ENCODE results near the gene SMARCE1.

SMARCE1 gene

DNA sequence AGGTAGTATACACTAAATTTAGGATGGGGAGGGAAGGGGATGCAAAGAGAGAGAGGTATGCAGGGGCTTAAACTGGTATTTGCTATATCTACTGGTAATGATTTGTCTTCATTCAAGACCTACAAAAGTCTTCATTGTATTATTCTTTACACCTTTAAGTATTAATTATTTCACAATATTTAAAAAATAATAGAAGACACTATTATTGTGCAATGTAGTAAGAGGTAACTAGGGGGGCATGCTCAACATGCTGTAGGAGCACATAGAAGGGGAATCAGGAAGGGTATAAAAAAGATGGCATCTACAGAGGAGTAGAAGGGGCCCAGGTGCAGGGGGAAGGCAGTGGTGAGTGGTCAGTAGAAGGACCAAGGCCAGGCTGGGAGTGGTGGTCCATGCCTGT lies 67.5 kb downstream of the SMARCE1 start:
- ATAC-seq (ENCODE audit: insufficient read depth, low read depth), result no peak
- H3K4me2 ChIP-seq (ENCODE audit: insufficient read depth, low read length), result no peak overlapping the region
- H3K9ac ChIP-seq (ENCODE audit: low read depth, low read length), result no peak overlapping the region
- no peaks in the 10 kb centered on the region for H3K79me2 ChIP-seq (ENCODE audit: insufficient read depth, low read length)
- no peaks in the 10 kb centered on the region for H3K27me3 ChIP-seq (ENCODE audit: insufficient read depth, low read length, poor library complexity)
- no peak overlapping the region for H3K4me3 ChIP-seq (ENCODE audit: low read depth in 1 of 2, low read length in 2 of 2)
- no peaks in the 10 kb centered on the region for H3K9me3 ChIP-seq (ENCODE audit: insufficient read depth, low read length, severe bottlenecking)
- no peak for DNase-seq
- H3K4me1 ChIP-seq (ENCODE audit: insufficient read depth, low read length), result peaks cover 22% of the 10 kb centered on the region
- no peak overlapping the region for H3K27ac ChIP-seq (ENCODE audit: low read length)
- TF ChIP-seq, protein P1, sequence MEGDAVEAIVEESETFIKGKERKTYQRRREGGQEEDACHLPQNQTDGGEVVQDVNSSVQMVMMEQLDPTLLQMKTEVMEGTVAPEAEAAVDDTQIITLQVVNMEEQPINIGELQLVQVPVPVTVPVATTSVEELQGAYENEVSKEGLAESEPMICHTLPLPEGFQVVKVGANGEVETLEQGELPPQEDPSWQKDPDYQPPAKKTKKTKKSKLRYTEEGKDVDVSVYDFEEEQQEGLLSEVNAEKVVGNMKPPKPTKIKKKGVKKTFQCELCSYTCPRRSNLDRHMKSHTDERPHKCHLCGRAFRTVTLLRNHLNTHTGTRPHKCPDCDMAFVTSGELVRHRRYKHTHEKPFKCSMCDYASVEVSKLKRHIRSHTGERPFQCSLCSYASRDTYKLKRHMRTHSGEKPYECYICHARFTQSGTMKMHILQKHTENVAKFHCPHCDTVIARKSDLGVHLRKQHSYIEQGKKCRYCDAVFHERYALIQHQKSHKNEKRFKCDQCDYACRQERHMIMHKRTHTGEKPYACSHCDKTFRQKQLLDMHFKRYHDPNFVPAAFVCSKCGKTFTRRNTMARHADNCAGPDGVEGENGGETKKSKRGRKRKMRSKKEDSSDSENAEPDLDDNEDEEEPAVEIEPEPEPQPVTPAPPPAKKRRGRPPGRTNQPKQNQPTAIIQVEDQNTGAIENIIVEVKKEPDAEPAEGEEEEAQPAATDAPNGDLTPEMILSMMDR (IDR thresholded peaks at IDR 0.05; ENCODE audit: borderline replicate concordance, extremely low read depth, low read length, poor library complexity, severe bottlenecking), result no peak
- TF ChIP-seq EZH2 (IDR thresholded peaks at IDR 0.05; ENCODE audit: borderline replicate concordance, low read depth, low read length, severe bottlenecking), result no peak
- no peaks in the 10 kb centered on the region for H4K20me1 ChIP-seq (ENCODE audit: insufficient read depth, low read length)
- H3K36me3 ChIP-seq (ENCODE audit: insufficient read depth, low read length), result no peaks in the 10 kb centered on the region
- no peak overlapping the region for H2AFZ ChIP-seq (ENCODE audit: low read depth, low read length)

DNA sequence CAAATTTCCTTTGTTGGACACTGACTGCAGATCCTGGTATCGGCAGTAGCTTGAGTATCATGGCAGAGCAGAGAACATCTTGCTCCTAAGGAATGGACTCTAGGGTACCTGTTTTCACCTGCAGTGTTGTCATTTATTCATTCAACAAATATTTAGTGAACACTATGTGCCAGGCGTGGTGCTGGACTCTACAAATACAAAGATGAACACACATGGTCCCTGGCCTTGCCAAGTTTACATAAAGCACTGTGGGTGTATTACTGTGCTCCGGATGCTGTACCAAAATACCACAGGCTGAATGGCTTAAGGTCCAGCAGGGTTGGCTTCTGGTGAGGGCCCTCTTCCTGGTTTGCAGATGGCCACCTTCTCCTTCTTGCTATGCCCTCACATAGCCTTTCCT lies 68.1 kb downstream of the SMARCE1 start:
- no peaks in the 10 kb centered on the region for H3K27me3 ChIP-seq (ENCODE audit: insufficient read depth, low read length, poor library complexity)
- no peaks in the 10 kb centered on the region for H3K79me2 ChIP-seq (ENCODE audit: insufficient read depth, low read length)
- no peak overlapping the region for H3K9ac ChIP-seq (ENCODE audit: low read depth, low read length)
- H3K4me3 ChIP-seq (ENCODE audit: low read depth in 1 of 2, low read length in 2 of 2), result no peak overlapping the region
- peaks cover 22% of the 10 kb centered on the region for H3K4me1 ChIP-seq (ENCODE audit: insufficient read depth, low read length)
- H3K4me2 ChIP-seq (ENCODE audit: insufficient read depth, low read length), result no peak overlapping the region
- H3K36me3 ChIP-seq (ENCODE audit: insufficient read depth, low read length), result no peaks in the 10 kb centered on the region
- DNase-seq (no peak), ATAC-seq (ENCODE audit: insufficient read depth, low read depth) (no peak)
- H4K20me1 ChIP-seq (ENCODE audit: insufficient read depth, low read length), result no peaks in the 10 kb centered on the region
- H3K27ac ChIP-seq (ENCODE audit: low read length), result no peak overlapping the region
- H3K9me3 ChIP-seq (ENCODE audit: insufficient read depth, low read length, severe bottlenecking), result peaks cover 1% of the 10 kb centered on the region
- H2AFZ ChIP-seq (ENCODE audit: low read depth, low read length), result no peak overlapping the region
- TF ChIP-seq EZH2 (IDR thresholded peaks at IDR 0.05; ENCODE audit: borderline replicate concordance, low read depth, low read length, severe bottlenecking), result no peak
- TF ChIP-seq, protein P1 (IDR thresholded peaks at IDR 0.05; ENCODE audit: borderline replicate concordance, extremely low read depth, low read length, poor library complexity, severe bottlenecking), result no peak

DNA sequence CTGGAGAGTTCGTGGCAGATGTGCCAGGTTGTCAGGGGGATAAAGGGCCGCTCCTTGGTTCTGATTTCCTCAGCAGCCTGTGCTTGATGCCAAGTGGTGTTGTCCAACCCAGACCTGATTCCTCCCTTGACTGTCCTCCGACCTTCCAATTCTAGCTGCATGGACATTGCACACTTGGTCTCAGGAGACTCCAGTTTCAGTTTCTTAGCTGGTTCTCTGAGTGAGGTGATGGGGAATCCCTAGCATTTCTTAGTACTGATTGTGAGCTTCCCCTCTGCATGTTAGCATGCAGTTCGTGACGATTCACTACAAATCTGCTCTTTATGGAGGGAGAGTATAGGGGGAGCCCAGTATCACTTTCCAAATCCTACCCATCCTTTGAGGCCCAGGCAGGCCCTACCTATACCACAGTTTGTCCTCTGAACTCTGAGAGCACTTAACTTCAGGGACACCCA lies 70.0 kb downstream of the SMARCE1 start:
- H3K4me3 ChIP-seq (ENCODE audit: low read depth in 1 of 2, low read length in 2 of 2), result no peak overlapping the region
- no peak for TF ChIP-seq EZH2 (IDR thresholded peaks at IDR 0.05; ENCODE audit: borderline replicate concordance, low read depth, low read length, severe bottlenecking)
- TF ChIP-seq, protein P1 (IDR thresholded peaks at IDR 0.05; ENCODE audit: borderline replicate concordance, extremely low read depth, low read length, poor library complexity, severe bottlenecking), result no peak
- no peaks in the 10 kb centered on the region for H4K20me1 ChIP-seq (ENCODE audit: insufficient read depth, low read length)
- ATAC-seq (ENCODE audit: insufficient read depth, low read depth), result no peak
- no peak overlapping the region for H3K27ac ChIP-seq (ENCODE audit: low read length)
- DNase-seq, result no peak
- H2AFZ ChIP-seq (ENCODE audit: low read depth, low read length), result no peak overlapping the region
- H3K36me3 ChIP-seq (ENCODE audit: insufficient read depth, low read length), result no peaks in the 10 kb centered on the region
- no peaks in the 10 kb centered on the region for H3K79me2 ChIP-seq (ENCODE audit: insufficient read depth, low read length)
- no peak overlapping the region for H3K9ac ChIP-seq (ENCODE audit: low read depth, low read length)
- no peaks in the 10 kb centered on the region for H3K27me3 ChIP-seq (ENCODE audit: insufficient read depth, low read length, poor library complexity)
- no peak overlapping the region for H3K4me2 ChIP-seq (ENCODE audit: insufficient read depth, low read length)
- H3K9me3 ChIP-seq (ENCODE audit: insufficient read depth, low read length, severe bottlenecking), result peaks cover 5% of the 10 kb centered on the region
- H3K4me1 ChIP-seq (ENCODE audit: insufficient read depth, low read length), result peaks cover 17% of the 10 kb centered on the region
